ENCODE results near the gene BBS2. TPM values are rescaled to one million over a fixed set of nuclear protein-coding genes. Genes with fewer than 3 reads are reported as not detected.

The BBS2 gene
- total RNA-seq, 1 donor from 2014 or later: 29.0 TPM

- Mint-ChIP-seq H3K9me3 (ENCODE audit: unreplicated experiment) (no peaks in the 10 kb centered on the region), H3K27me3 (ENCODE audit: low read depth, unreplicated experiment) (no peaks in the 10 kb centered on the region), H3K4me3 (ENCODE audit: unreplicated experiment) (no peak overlapping the region), H3K4me1 (ENCODE audit: low read depth, unreplicated experiment) (no peaks in the 10 kb centered on the region), H3K27ac (ENCODE audit: unreplicated experiment) (no peak overlapping the region), H3K36me3 (ENCODE audit: low read depth, unreplicated experiment) (peaks cover 15% of the 10 kb centered on the region)
- H3K4me2 ChIP-seq (ENCODE audit: low read length): no peak overlapping the region
- no peaks in the 10 kb centered on the region for H3K27me3 ChIP-seq (ENCODE audit: insufficient read depth, low read length)
- DNase-seq (ENCODE audit: low read depth): no peak
- H3K4me1 ChIP-seq (ENCODE audit: insufficient read depth, low read length): no peaks in the 10 kb centered on the region
- FAIRE-seq: no peak
- no peak for TF ChIP-seq CTCF (IDR thresholded peaks at IDR 0.05; ENCODE audit: insufficient read depth, low read depth, low read length)
- no peak for TF ChIP-seq EZH2 (IDR thresholded peaks at IDR 0.05; ENCODE audit: insufficient read depth, low read length)
- H3K9ac ChIP-seq (ENCODE audit: low read length): no peak overlapping the region
- no peak overlapping the region for H3K4me3 ChIP-seq (ENCODE audit: insufficient read depth, low read depth, low read length)
- no peak overlapping the region for H2AFZ ChIP-seq (ENCODE audit: low read depth, low read length)
- H3K36me3 ChIP-seq (ENCODE audit: insufficient read depth, low read length): peaks cover 55% of the 10 kb centered on the region
- no peaks in the 10 kb centered on the region for H3K79me2 ChIP-seq (ENCODE audit: insufficient read depth, low read length)
- no peaks in the 10 kb centered on the region for H3K9me3 ChIP-seq (ENCODE audit: insufficient read depth, low read depth, low read length)
- no peak overlapping the region for H3K27ac ChIP-seq (ENCODE audit: low read depth, low read length)
- H4K20me1 ChIP-seq (ENCODE audit: insufficient read depth, low read length): peaks cover 5% of the 10 kb centered on the region
Measured at GRCh38 chr16:56463153-56463552, 56.7 kb downstream of the BBS2 start.

GRCh38 chr16:56462064-56462796 is 57.6 kb downstream of the BBS2 start:
- no peak overlapping the region for H3K4me3 ChIP-seq (ENCODE audit: insufficient read depth, low read depth, low read length)
- no peak overlapping the region for H2AFZ ChIP-seq (ENCODE audit: low read depth, low read length)
- DNase-seq (ENCODE audit: low read depth): no peak
- FAIRE-seq: no peak
- H3K4me1 ChIP-seq (ENCODE audit: insufficient read depth, low read length): no peaks in the 10 kb centered on the region
- Mint-ChIP-seq H3K27me3 (ENCODE audit: low read depth, unreplicated experiment) (no peaks in the 10 kb centered on the region), H3K9me3 (ENCODE audit: unreplicated experiment) (no peaks in the 10 kb centered on the region), H3K27ac (ENCODE audit: unreplicated experiment) (no peak overlapping the region), H3K4me3 (ENCODE audit: unreplicated experiment) (no peak overlapping the region), H3K36me3 (ENCODE audit: low read depth, unreplicated experiment) (peaks cover 18% of the 10 kb centered on the region), H3K4me1 (ENCODE audit: low read depth, unreplicated experiment) (no peaks in the 10 kb centered on the region)
- TF ChIP-seq CTCF (IDR thresholded peaks at IDR 0.05; ENCODE audit: insufficient read depth, low read depth, low read length): no peak
- TF ChIP-seq EZH2 (IDR thresholded peaks at IDR 0.05; ENCODE audit: insufficient read depth, low read length): no peak
- no peaks in the 10 kb centered on the region for H3K27me3 ChIP-seq (ENCODE audit: insufficient read depth, low read length)
- peaks cover 5% of the 10 kb centered on the region for H4K20me1 ChIP-seq (ENCODE audit: insufficient read depth, low read length)
- H3K4me2 ChIP-seq (ENCODE audit: low read length): no peak overlapping the region
- H3K9me3 ChIP-seq (ENCODE audit: insufficient read depth, low read depth, low read length): no peaks in the 10 kb centered on the region
- H3K79me2 ChIP-seq (ENCODE audit: insufficient read depth, low read length): no peaks in the 10 kb centered on the region
- H3K36me3 ChIP-seq (ENCODE audit: insufficient read depth, low read length): peaks cover 50% of the 10 kb centered on the region
- H3K27ac ChIP-seq (ENCODE audit: low read depth, low read length): no peak overlapping the region
- no peak overlapping the region for H3K9ac ChIP-seq (ENCODE audit: low read length)

- no peak overlapping the region for H3K4me3 ChIP-seq (ENCODE audit: insufficient read depth, low read depth, low read length)
- peaks cover 11% of the 10 kb centered on the region for H4K20me1 ChIP-seq (ENCODE audit: insufficient read depth, low read length)
- H3K4me1 ChIP-seq (ENCODE audit: insufficient read depth, low read length): no peaks in the 10 kb centered on the region
- no peaks in the 10 kb centered on the region for H3K79me2 ChIP-seq (ENCODE audit: insufficient read depth, low read length)
- no peaks in the 10 kb centered on the region for H3K9me3 ChIP-seq (ENCODE audit: insufficient read depth, low read depth, low read length)
- H3K4me1 Mint-ChIP-seq (ENCODE audit: low read depth, unreplicated experiment): no peaks in the 10 kb centered on the region
- H3K36me3 Mint-ChIP-seq (ENCODE audit: low read depth, unreplicated experiment): peaks cover 19% of the 10 kb centered on the region
- no peak overlapping the region for H3K27ac ChIP-seq (ENCODE audit: low read depth, low read length)
- H2AFZ ChIP-seq (ENCODE audit: low read depth, low read length): no peak overlapping the region
- H3K4me2 ChIP-seq (ENCODE audit: low read length): no peak overlapping the region
- TF ChIP-seq EZH2 (IDR thresholded peaks at IDR 0.05; ENCODE audit: insufficient read depth, low read length) (no peak), CTCF (IDR thresholded peaks at IDR 0.05; ENCODE audit: insufficient read depth, low read depth, low read length) (no peak)
- H3K36me3 ChIP-seq (ENCODE audit: insufficient read depth, low read length): peaks cover 56% of the 10 kb centered on the region
- H3K27me3 ChIP-seq (ENCODE audit: insufficient read depth, low read length): no peaks in the 10 kb centered on the region
- no peak overlapping the region for H3K27ac Mint-ChIP-seq (ENCODE audit: unreplicated experiment)
- H3K4me3 Mint-ChIP-seq (ENCODE audit: unreplicated experiment): no peak overlapping the region
- FAIRE-seq: no peak
- H3K9ac ChIP-seq (ENCODE audit: low read length): no peak overlapping the region
- no peaks in the 10 kb centered on the region for H3K27me3 Mint-ChIP-seq (ENCODE audit: low read depth, unreplicated experiment)
- peak; percentile 21 for DNase-seq (ENCODE audit: low read depth)
- H3K9me3 Mint-ChIP-seq (ENCODE audit: unreplicated experiment): no peaks in the 10 kb centered on the region
Measured at GRCh38 chr16:56460101-56460500, 59.7 kb downstream of the BBS2 start.

All from astrocyte (in vitro differentiated cells and primary cell).